ENCODE results near the gene HDAC9. TPM values are rescaled to one million over a fixed set of nuclear protein-coding genes. Genes with fewer than 3 reads are reported as not detected.

Gene HDAC9
- total RNA-seq, 1 experiment from 2014 or later, result 4.3 TPM

DNA sequence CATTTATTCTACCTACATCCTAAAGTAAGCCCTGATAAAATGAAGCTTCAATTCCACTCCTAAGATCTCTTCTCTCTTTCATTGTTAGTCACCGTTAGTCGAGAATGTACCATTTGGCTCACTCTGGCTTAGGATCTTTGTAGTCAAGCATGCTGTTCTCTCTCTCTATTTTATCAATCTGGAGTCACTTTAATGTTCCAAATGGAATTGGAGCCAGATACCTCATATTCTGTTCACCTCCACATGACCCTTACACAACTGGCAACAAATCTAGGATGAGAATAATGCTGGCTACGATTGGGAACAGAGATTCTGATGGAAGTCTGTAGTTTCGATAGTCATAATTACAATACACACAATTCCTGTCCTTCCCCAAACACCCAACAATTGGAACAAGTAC, 408.1 kb downstream of the HDAC9 start:
- no peaks in the 10 kb centered on the region for H3K4me1 ChIP-seq (ENCODE audit: control insufficient read depth in 1 of 2, insufficient read depth in 2 of 2, low read length in 2 of 2)
- no peak overlapping the region for H3K27ac ChIP-seq (ENCODE audit: low read depth, low read length)
- RAD21 ChIA-PET (ENCODE audit: low non-redundant PET in 1 of 2, low total read pairs in 2 of 2, uncharacterized antibody in 2 of 2, unreplicated experiment in 2 of 2), result no interaction called here
- intact Hi-C loops (cut with micrococcal nuclease), result no loop called here
- POLR2A ChIA-PET, result no interaction called here
- H3K4me2 ChIP-seq (ENCODE audit: low read length), result no peak overlapping the region
- H3K9ac ChIP-seq (ENCODE audit: low read length), result no peak overlapping the region
- no peaks in the 10 kb centered on the region for H3K9me2 ChIP-seq (ENCODE audit: insufficient read depth)
- BruUV-seq (replicated peaks), result no TSS peak
- no peaks in the 10 kb centered on the region for H3K36me3 ChIP-seq (ENCODE audit: control insufficient read depth in 1 of 2, insufficient read depth in 2 of 2, low read length in 2 of 2)
- DNase-seq (ENCODE audit: low read depth, low spot score) (no peak), ATAC-seq (no peak)
- TF ChIP-seq POLR2AphosphoS5 (IDR thresholded peaks at IDR 0.05; ENCODE audit: low read depth, low read length) (no peak), POLR2A (IDR thresholded peaks at IDR 0.05; ENCODE audit: borderline replicate concordance, extremely low read depth, insufficient read depth, insufficient read length) (no peak), CBX3 (IDR thresholded peaks at IDR 0.05; ENCODE audit: low read depth) (no peak), EZH2phosphoT487 (IDR thresholded peaks at IDR 0.05; ENCODE audit: borderline replicate concordance) (no peak), FOSL1 (IDR thresholded peaks at IDR 0.05; ENCODE audit: low read depth) (no peak), SP1 (IDR thresholded peaks at IDR 0.05; ENCODE audit: low read depth) (no peak), ZNF274 (IDR thresholded peaks at IDR 0.05; ENCODE audit: low read depth, low read length) (no peak), JUND (IDR thresholded peaks at IDR 0.05) (no peak), EZH2 (IDR thresholded peaks at IDR 0.05) (no peak)
- TF ChIP-seq, protein P1, sequence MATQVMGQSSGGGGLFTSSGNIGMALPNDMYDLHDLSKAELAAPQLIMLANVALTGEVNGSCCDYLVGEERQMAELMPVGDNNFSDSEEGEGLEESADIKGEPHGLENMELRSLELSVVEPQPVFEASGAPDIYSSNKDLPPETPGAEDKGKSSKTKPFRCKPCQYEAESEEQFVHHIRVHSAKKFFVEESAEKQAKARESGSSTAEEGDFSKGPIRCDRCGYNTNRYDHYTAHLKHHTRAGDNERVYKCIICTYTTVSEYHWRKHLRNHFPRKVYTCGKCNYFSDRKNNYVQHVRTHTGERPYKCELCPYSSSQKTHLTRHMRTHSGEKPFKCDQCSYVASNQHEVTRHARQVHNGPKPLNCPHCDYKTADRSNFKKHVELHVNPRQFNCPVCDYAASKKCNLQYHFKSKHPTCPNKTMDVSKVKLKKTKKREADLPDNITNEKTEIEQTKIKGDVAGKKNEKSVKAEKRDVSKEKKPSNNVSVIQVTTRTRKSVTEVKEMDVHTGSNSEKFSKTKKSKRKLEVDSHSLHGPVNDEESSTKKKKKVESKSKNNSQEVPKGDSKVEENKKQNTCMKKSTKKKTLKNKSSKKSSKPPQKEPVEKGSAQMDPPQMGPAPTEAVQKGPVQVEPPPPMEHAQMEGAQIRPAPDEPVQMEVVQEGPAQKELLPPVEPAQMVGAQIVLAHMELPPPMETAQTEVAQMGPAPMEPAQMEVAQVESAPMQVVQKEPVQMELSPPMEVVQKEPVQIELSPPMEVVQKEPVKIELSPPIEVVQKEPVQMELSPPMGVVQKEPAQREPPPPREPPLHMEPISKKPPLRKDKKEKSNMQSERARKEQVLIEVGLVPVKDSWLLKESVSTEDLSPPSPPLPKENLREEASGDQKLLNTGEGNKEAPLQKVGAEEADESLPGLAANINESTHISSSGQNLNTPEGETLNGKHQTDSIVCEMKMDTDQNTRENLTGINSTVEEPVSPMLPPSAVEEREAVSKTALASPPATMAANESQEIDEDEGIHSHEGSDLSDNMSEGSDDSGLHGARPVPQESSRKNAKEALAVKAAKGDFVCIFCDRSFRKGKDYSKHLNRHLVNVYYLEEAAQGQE (IDR thresholded peaks at IDR 0.05; ENCODE audit: low read depth), result no peak
- TF ChIP-seq, protein P2, sequence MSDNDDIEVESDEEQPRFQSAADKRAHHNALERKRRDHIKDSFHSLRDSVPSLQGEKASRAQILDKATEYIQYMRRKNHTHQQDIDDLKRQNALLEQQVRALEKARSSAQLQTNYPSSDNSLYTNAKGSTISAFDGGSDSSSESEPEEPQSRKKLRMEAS (IDR thresholded peaks at IDR 0.05), result no peak
- H3K79me2 ChIP-seq (ENCODE audit: insufficient read depth, low read length), result no peaks in the 10 kb centered on the region
- no peaks in the 10 kb centered on the region for H3K27me3 ChIP-seq (ENCODE audit: insufficient read depth, low read length)
- CTCF ChIA-PET, result no interaction called here
- H4K20me1 ChIP-seq (ENCODE audit: insufficient read depth), result no peaks in the 10 kb centered on the region
- no peak overlapping the region for H3K4me3 ChIP-seq (replicated peaks in 1 of 2; ENCODE audit: low read depth in 1 of 2, low read length in 2 of 2)
- no peaks in the 10 kb centered on the region for H3K9me3 ChIP-seq (ENCODE audit: control insufficient read depth in 1 of 2, insufficient read depth in 1 of 2, low read depth in 1 of 2, low read length in 2 of 2)
- no peak overlapping the region for H2AFZ ChIP-seq (ENCODE audit: low read depth, low read length, poor library complexity, severe bottlenecking)
